Epithelial cell of proximal tubule (primary cell): ENCODE data around the gene B3GLCT. TPM values are rescaled to one million over a fixed set of nuclear protein-coding genes. Genes with fewer than 3 reads are reported as not detected.

ENCODE experiments used
- DNase-seq: peaks from one replicate; pipeline ENCODE4 v3.0.0-alpha.2; 2011; ENCODE audit warnings: low read depth
- H3K4me3 ChIP-seq: 2 replicates; pipeline ENCODE4 v1.5.1; 2011; ENCODE audit warnings: low read depth, mild to moderate bottlenecking, low read length
- total RNA-seq: library from RNA; depleted of rRNA; stranded (reverse); fragments of >200 nt; gene quantifications from 2 replicates; pipeline ENCODE4 v1.2.3, GENCODE V29; 2015
- TF ChIP-seq, protein P1 (sequence below): conservative IDR thresholded peaks from 2 replicates; pipeline ENCODE4 v1.5.1; 2012; ENCODE audit warnings: low read depth, mild to moderate bottlenecking, low read length

The B3GLCT gene
- total RNA-seq, 1 donor from 2014 or later = 5.8 TPM

DNA sequence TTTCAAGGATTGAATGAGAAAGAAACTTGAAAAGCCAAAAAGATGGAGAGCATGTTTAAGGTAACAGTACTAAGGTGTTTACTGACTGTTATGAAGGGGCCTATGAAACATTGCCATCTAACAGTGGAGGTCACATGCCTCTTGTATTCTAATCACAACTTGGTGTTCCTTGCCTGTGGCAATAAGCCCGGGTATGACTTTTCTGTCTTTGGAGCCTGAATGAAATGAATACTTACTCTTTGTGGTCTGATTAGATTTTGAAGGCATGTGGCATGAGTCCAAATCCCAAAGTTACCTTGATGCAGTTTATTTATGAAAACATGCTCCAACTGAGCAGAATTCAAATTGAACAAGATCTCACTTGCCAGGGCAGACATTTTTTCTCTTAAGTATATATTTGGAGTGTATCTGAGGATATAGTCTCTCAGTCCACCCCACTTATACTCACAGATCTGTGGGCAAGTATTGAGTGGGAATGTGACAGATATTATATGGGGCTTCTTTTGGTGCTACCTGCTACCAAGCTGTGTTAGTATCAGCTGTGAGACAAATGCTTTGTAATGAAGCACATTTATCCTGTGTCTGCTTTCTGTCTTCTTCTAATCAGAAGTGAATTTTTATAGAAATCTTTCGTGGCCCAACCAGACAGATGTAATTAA is 67.5 kb downstream of the B3GLCT start:
- TF ChIP-seq, protein P1, sequence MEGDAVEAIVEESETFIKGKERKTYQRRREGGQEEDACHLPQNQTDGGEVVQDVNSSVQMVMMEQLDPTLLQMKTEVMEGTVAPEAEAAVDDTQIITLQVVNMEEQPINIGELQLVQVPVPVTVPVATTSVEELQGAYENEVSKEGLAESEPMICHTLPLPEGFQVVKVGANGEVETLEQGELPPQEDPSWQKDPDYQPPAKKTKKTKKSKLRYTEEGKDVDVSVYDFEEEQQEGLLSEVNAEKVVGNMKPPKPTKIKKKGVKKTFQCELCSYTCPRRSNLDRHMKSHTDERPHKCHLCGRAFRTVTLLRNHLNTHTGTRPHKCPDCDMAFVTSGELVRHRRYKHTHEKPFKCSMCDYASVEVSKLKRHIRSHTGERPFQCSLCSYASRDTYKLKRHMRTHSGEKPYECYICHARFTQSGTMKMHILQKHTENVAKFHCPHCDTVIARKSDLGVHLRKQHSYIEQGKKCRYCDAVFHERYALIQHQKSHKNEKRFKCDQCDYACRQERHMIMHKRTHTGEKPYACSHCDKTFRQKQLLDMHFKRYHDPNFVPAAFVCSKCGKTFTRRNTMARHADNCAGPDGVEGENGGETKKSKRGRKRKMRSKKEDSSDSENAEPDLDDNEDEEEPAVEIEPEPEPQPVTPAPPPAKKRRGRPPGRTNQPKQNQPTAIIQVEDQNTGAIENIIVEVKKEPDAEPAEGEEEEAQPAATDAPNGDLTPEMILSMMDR = no peak
- no peak overlapping the region for H3K4me3 ChIP-seq
- no peak for DNase-seq

DNA sequence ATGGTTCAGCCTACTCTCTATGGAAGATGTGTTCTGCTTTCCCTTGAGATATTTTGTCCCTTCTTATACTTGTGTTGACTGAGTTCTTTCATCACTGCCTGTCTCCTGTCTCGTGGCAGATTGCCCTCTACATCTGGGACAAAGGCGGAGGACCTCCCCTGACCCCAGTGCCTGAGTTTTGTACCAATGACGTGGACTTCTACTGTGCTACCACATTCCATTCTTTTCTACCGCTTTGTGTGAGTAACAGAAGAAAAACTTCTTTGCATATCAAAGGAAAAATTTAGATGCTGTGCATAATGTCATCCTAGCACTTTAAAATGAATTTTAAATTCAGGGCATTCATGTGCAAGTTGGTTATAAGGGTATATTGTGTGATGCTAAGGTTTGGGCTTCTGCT is 74.6 kb downstream of the B3GLCT start:
- TF ChIP-seq, protein P1 = no peak
- DNase-seq = no peak
- no peak overlapping the region for H3K4me3 ChIP-seq

DNA sequence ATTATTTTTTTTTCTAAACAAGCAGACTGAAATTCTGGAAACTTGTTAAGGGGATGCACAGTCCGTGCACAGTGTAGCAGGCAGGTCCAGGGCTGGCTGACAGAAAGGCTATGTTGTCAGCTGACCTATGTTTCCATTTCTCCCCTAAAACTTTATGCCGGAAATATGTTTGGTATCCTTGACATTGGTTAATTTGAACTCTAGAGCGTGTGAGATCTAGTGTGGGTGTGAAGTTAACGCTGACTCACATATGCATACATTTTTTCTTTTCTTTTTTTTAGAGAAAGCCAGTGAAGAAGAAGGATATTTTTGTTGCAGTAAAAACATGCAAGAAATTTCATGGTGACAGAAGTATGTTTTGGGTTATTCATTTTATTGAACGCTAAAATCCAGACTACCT is 76.6 kb downstream of the B3GLCT start:
- no peak for DNase-seq
- no peak overlapping the region for H3K4me3 ChIP-seq
- TF ChIP-seq, protein P1 = no peak

DNA sequence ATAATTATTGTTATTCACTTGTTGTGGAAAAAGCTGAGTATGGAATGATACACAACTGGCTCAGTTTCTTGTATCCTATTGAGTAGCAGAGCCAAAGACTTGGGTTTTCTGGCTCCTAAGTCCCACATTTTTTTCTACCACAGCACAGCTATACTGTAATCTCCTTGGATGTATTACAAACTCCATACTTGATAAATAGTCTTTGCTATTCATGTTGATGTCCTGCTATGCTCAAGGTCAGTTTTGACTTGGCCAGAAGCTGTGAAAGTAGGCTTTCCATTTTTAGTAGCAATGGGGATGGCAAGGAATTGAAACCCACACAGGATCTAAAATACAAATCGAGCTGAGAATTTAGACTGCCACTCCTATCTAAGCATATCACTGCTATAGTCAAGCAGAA is 79.1 kb downstream of the B3GLCT start:
- TF ChIP-seq, protein P1 = no peak
- H3K4me3 ChIP-seq = no peak overlapping the region
- DNase-seq = no peak

DNA sequence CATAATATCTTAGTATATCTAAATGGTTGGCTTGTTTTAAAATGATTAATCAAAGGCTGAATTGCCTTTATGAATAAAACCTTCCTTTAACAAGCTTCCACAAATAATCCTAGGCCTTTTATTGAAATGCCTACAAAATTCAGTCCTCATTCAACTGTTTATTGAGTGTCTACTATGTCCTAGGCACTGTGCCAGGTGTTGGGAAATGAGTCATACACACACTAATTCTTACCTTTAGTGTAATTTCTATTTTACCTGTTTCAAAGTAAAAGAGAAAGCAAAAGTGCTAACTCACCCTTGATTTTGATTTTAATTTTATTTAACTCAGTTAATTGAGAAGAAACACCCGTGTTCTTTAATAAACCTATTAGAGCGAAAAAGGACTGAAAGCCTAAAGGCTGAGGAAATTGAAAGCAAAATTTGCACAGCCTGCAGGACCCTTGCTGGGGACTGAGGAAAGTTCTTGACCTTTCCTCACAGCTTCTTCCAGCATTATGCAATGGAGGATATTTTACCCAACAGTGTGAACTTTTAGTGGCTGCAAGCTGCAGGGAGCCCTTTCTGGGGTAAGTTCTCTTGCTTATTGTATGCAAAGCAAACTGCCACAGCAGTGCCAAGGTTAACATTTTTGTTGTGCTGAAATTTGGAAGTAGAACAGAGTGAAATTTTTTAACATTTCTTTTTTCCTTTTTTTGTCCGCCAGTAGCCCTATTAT is 83.1 kb downstream of the B3GLCT start:
- no peak overlapping the region for H3K4me3 ChIP-seq
- no peak for DNase-seq
- TF ChIP-seq, protein P1 = no peak

DNA sequence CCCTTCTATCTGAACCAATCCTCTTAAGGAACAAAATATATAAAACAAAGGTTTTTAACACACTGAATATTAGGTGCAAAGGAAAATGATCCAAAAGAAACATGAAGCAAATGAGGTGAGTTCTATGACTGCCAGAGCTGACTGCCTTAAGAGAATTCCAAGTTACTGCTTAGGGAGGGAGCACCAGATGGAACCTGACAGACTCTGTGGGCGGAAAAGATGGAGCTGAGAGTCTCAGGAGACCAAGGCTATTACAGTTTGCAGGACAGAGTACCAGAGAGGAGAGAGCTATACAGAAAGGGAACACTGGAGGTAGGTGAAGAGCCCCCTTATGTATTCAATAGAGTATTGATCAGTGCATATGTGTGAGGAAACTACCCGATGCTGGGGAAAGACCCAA is 87.2 kb downstream of the B3GLCT start:
- no peak for DNase-seq

More for the DNA sequence above, 87.2 kb downstream of the B3GLCT start:
- TF ChIP-seq, protein P1 = no peak
- H3K4me3 ChIP-seq = no peak overlapping the region
